OCI-LY3 (cell line): Measurements from ENCODE around the gene MRPL52.
A peak's percentile ranks its signal among the peaks of the same experiment; 100 is the strongest.

Experiments
- H2AFZ ChIP-seq: fragments of 200-600, 300-600 bp; shearing (Covaris generic); 2 replicates; pipeline ENCODE4 v1.6.0; 2014; ENCODE audit warnings: antibody characterized with exemption, low read depth, low read length
- H3K27ac ChIP-seq: fragments of 200-600, 300-600 bp; sonication (generic); 2 replicates; pipeline ENCODE4 v1.5.1; 2014; ENCODE audit warnings: mild to moderate bottlenecking, low read length, moderate library complexity, mixed read lengths
- H3K27me3 ChIP-seq: fragments of 200-600, 300-600 bp; sonication (generic); 2 replicates; pipeline ENCODE4 v1.6.1; 2014; ENCODE audit warnings: low read depth, low read length, mixed read lengths
- H3K36me3 ChIP-seq: fragments of 200-600, 300-600 bp; sonication (generic); replicated peaks from 2 replicates; pipeline ENCODE3; 2014; ENCODE audit warnings: low read depth, low read length, mixed read lengths
- H3K4me1 ChIP-seq: fragments of 300-600, 200-600 bp; sonication (generic); 2 replicates; pipeline ENCODE4 v1.6.1; 2014; ENCODE audit warnings: low read length, mixed read lengths
- H3K4me2 ChIP-seq: fragments of 200-600, 300-600 bp; sonication (generic); 2 replicates; pipeline ENCODE4 v1.6.1; 2014; ENCODE audit warnings: low read length, mixed read lengths
- H3K4me3 ChIP-seq: fragments of 300-600, 200-600 bp; sonication (generic); 2 replicates; pipeline ENCODE4 v1.5.1; 2014; ENCODE audit warnings: antibody characterized with exemption, mild to moderate bottlenecking, low read length, moderate library complexity
- H3K79me2 ChIP-seq: fragments of 300-600, 200-600 bp; shearing (Covaris generic); 2 replicates; pipeline ENCODE4 v1.6.1; 2014; ENCODE audit warnings: mild to moderate bottlenecking, low read length, mixed read lengths
- H3K9ac ChIP-seq: fragments of 300-600, 200-600 bp; shearing (Covaris generic); 2 replicates; pipeline ENCODE4 v1.6.0; 2014; ENCODE audit warnings: mild to moderate bottlenecking, low read length, moderate library complexity
- H3K9me3 ChIP-seq: fragments of 200-600, 300-600 bp; shearing (Covaris generic); 2 replicates; pipeline ENCODE4 v1.6.1; 2014; ENCODE audit warnings: low read length, mixed read lengths; ENCODE audit not compliant: insufficient read depth
- H4K20me1 ChIP-seq: fragments of 200-600, 300-600 bp; sonication (generic); 2 replicates; pipeline ENCODE4 v1.6.1; 2016; ENCODE audit warnings: low read length, mixed read lengths; ENCODE audit not compliant: insufficient read depth
- CTCF ChIP-seq: fragments of 200-600, 300-600 bp; sonication (generic); IDR thresholded peaks from 2 replicates; pipeline ENCODE4 v1.5.1; 2014; ENCODE audit warnings: antibody characterized with exemption, low read length, low read depth
- EZH2phosphoT487 ChIP-seq: fragments of 200-600 bp; shearing (Covaris generic); IDR thresholded peaks from 2 replicates; pipeline ENCODE4 v1.6.1; 2018; ENCODE audit warnings: antibody characterized with exemption, mixed run types, low read depth

MRPL52 gene

GRCh38 chr14:22864979-22865378 is 35.3 kb downstream of the MRPL52 start:
- Histone ChIP-seq H3K27ac (no peak overlapping the region), H3K4me2 (no peak overlapping the region), H3K27me3 (no peaks in the 10 kb centered on the region), H2AFZ (no peak overlapping the region), H3K36me3 (no peaks in the 10 kb centered on the region), H3K79me2 (no peaks in the 10 kb centered on the region), H3K9me3 (no peaks in the 10 kb centered on the region), H3K9ac (no peak overlapping the region), H3K4me1 (no peaks in the 10 kb centered on the region), H3K4me3 (no peak overlapping the region), H4K20me1 (no peaks in the 10 kb centered on the region)
- TF ChIP-seq EZH2phosphoT487 (no peak), CTCF (no peak)

GRCh38 chr14:22865424-22866405 is 36.0 kb downstream of the MRPL52 start:
- H3K27me3 ChIP-seq, result no peaks in the 10 kb centered on the region
- no peaks in the 10 kb centered on the region for H3K79me2 ChIP-seq
- H3K4me2 ChIP-seq, result no peak overlapping the region
- no peaks in the 10 kb centered on the region for H4K20me1 ChIP-seq
- no peak for TF ChIP-seq EZH2phosphoT487
- peak; percentile 45 for TF ChIP-seq CTCF
- no peak overlapping the region for H3K4me3 ChIP-seq
- no peaks in the 10 kb centered on the region for H3K36me3 ChIP-seq
- H3K4me1 ChIP-seq, result peaks cover 7% of the 10 kb centered on the region
- H3K9ac ChIP-seq, result no peak overlapping the region
- H3K9me3 ChIP-seq, result no peaks in the 10 kb centered on the region
- no peak overlapping the region for H3K27ac ChIP-seq
- H2AFZ ChIP-seq, result no peak overlapping the region; the same call in 1 of the 2 replicates

- Histone ChIP-seq H3K4me3 (no peak overlapping the region), H3K4me2 (no peak overlapping the region), H3K4me1 (peaks cover 9% of the 10 kb centered on the region), H3K27me3 (no peaks in the 10 kb centered on the region), H3K27ac (no peak overlapping the region), H3K9ac (no peak overlapping the region), H2AFZ (no peak overlapping the region), H3K79me2 (no peaks in the 10 kb centered on the region; the same call in 1 of the 2 replicates), H4K20me1 (no peaks in the 10 kb centered on the region), H3K36me3 (no peaks in the 10 kb centered on the region), H3K9me3 (no peaks in the 10 kb centered on the region)
- TF ChIP-seq CTCF, result no peak
- no peak for TF ChIP-seq EZH2phosphoT487
Observed at GRCh38 chr14:22866874-22867273, 37.2 kb downstream of the MRPL52 start.

- peak overlapping the region; percentile 35; the same call in 1 of the 2 replicates for H2AFZ ChIP-seq
- peaks cover 15% of the 10 kb centered on the region for H3K4me1 ChIP-seq
- H3K9ac ChIP-seq, result peak overlapping the region; percentile 91
- peaks cover 13% of the 10 kb centered on the region; the same call in 1 of the 2 replicates for H3K79me2 ChIP-seq
- peaks cover 18% of the 10 kb centered on the region for H3K36me3 ChIP-seq
- peak overlapping the region; percentile 79 for H3K4me3 ChIP-seq
- no peak for TF ChIP-seq CTCF
- TF ChIP-seq EZH2phosphoT487, result no peak
- H3K9me3 ChIP-seq, result no peaks in the 10 kb centered on the region
- H3K4me2 ChIP-seq, result peak overlapping the region; percentile 90
- H4K20me1 ChIP-seq, result peaks cover 4% of the 10 kb centered on the region; the same call in 1 of the 2 replicates
- H3K27ac ChIP-seq, result peak overlapping the region; percentile 93
- no peaks in the 10 kb centered on the region for H3K27me3 ChIP-seq
Observed at GRCh38 chr14:22870811-22871223, 41.1 kb downstream of the MRPL52 start.
